ENCODE measurements around the gene GPC3.

GPC3 gene

DNA sequence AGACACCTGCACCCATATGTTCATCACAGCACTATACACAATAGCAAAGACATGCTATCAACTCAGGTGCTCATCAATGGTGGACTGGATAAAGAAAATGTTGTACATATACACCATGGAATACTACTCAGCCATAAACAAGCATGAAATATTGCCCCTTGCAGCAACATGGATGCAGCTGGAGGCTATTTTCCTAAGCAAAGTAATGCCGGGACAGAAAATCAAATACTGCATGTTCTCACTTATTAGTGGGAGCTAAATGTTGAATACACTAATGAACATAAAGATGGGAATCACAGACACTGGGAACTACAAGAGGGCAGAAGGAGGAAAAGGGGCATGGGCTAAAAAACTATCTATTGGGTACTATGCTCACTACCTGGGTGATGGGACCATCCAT lies 278.5 kb downstream of the GPC3 start:
- Histone ChIP-seq H3F3A (ENCODE audit: insufficient read depth, low read length) (no peaks in the 10 kb centered on the region), H3K4me3 (ENCODE audit: low read depth, low read length, poor library complexity, severe bottlenecking) (no peak overlapping the region), H3K4me1 (ENCODE audit: insufficient read depth, low read length, severe bottlenecking) (no peaks in the 10 kb centered on the region), H3K27ac (ENCODE audit: low read depth, low read length, poor library complexity, severe bottlenecking) (no peak overlapping the region), H3K9me3 (ENCODE audit: low read length) (no peaks in the 10 kb centered on the region), H3K9me2 (ENCODE audit: low read depth, low read length) (no peaks in the 10 kb centered on the region), H2AFZ (ENCODE audit: low read length) (no peak overlapping the region), H3K79me2 (ENCODE audit: insufficient read depth, low read length) (no peaks in the 10 kb centered on the region), H3K9ac (ENCODE audit: low read length) (no peak overlapping the region), H3K36me3 (ENCODE audit: insufficient read depth, low read length) (no peaks in the 10 kb centered on the region), H3K4me2 (ENCODE audit: low read length) (no peak overlapping the region), H3K27me3 (ENCODE audit: insufficient read depth, low read length) (no peaks in the 10 kb centered on the region), H4K20me1 (ENCODE audit: insufficient read depth, low read length) (no peaks in the 10 kb centered on the region)
- TF ChIP-seq, protein P1, sequence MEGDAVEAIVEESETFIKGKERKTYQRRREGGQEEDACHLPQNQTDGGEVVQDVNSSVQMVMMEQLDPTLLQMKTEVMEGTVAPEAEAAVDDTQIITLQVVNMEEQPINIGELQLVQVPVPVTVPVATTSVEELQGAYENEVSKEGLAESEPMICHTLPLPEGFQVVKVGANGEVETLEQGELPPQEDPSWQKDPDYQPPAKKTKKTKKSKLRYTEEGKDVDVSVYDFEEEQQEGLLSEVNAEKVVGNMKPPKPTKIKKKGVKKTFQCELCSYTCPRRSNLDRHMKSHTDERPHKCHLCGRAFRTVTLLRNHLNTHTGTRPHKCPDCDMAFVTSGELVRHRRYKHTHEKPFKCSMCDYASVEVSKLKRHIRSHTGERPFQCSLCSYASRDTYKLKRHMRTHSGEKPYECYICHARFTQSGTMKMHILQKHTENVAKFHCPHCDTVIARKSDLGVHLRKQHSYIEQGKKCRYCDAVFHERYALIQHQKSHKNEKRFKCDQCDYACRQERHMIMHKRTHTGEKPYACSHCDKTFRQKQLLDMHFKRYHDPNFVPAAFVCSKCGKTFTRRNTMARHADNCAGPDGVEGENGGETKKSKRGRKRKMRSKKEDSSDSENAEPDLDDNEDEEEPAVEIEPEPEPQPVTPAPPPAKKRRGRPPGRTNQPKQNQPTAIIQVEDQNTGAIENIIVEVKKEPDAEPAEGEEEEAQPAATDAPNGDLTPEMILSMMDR (IDR thresholded peaks at IDR 0.05; ENCODE audit: low read length): no peak
- TF ChIP-seq EZH2 (IDR thresholded peaks at IDR 0.05; ENCODE audit: borderline replicate concordance, low read length): no peak

DNA sequence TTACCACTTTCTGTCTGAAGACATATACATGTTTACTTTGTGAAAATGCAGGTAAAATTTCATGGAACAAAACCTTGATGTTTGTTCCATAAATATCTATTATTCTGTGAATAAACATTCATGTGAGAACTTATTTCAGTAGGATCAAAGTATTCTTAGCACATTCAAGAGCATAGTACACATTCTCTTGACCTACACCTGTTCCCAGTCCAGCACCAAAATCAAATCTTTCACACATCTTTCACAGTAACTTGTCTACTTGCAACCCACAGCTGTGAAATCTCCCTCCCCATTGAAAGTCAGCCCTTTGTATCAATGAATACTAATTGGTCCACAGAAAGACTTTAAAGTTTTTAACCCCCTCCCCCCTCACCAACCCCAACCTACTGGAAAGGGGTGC lies 283.2 kb downstream of the GPC3 start:
- no peaks in the 10 kb centered on the region for H3K79me2 ChIP-seq (ENCODE audit: insufficient read depth, low read length)
- no peaks in the 10 kb centered on the region for H4K20me1 ChIP-seq (ENCODE audit: insufficient read depth, low read length)
- H3K27ac ChIP-seq (ENCODE audit: low read depth, low read length, poor library complexity, severe bottlenecking): no peak overlapping the region
- H2AFZ ChIP-seq (ENCODE audit: low read length): no peak overlapping the region
- H3F3A ChIP-seq (ENCODE audit: insufficient read depth, low read length): no peaks in the 10 kb centered on the region
- no peaks in the 10 kb centered on the region for H3K36me3 ChIP-seq (ENCODE audit: insufficient read depth, low read length)
- no peaks in the 10 kb centered on the region for H3K27me3 ChIP-seq (ENCODE audit: insufficient read depth, low read length)
- H3K9me3 ChIP-seq (ENCODE audit: low read length): no peaks in the 10 kb centered on the region
- no peak overlapping the region for H3K4me3 ChIP-seq (ENCODE audit: low read depth, low read length, poor library complexity, severe bottlenecking)
- TF ChIP-seq EZH2 (IDR thresholded peaks at IDR 0.05; ENCODE audit: borderline replicate concordance, low read length): no peak
- TF ChIP-seq, protein P1 (IDR thresholded peaks at IDR 0.05; ENCODE audit: low read length): no peak
- no peak overlapping the region for H3K4me2 ChIP-seq (ENCODE audit: low read length)
- no peaks in the 10 kb centered on the region for H3K9me2 ChIP-seq (ENCODE audit: low read depth, low read length)
- no peak overlapping the region for H3K9ac ChIP-seq (ENCODE audit: low read length)
- no peaks in the 10 kb centered on the region for H3K4me1 ChIP-seq (ENCODE audit: insufficient read depth, low read length, severe bottlenecking)

DNA sequence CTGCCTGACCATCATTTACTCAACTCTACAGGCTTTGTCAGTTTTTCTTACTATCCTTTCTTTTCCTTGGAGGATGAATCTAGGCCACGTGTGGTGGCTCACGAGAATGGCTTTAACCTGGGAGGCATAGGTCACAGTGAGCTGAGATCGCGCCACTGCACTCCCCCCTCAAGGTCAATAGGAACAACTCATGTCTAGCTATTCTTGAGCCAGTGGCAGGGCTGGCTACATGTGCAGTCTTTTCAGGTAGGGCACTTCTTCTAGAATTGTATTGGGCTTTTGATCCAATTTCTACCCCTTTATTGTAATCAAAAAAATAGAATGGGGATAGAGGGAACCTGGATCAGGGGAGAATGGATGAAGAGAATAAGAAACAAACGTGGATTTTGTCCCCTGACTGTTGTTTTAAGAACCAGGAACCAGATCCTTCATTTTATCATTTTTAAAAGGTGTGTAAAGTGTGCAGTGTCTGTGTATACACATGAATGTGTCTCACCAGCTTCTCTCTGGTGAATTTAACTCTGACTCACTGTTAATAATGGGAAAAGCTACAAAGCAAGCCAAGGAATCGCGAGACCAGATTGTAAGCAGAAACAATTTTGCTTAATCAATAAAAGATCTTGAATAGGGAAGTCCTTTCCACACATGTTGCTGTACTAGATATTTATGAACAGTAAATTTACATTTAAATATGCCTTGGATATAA lies 286.2 kb downstream of the GPC3 start:
- no peaks in the 10 kb centered on the region for H3K27me3 ChIP-seq (ENCODE audit: insufficient read depth, low read length)

More for the DNA sequence above, 286.2 kb downstream of the GPC3 start:
- no peaks in the 10 kb centered on the region for H3K36me3 ChIP-seq (ENCODE audit: insufficient read depth, low read length)
- H3K9me3 ChIP-seq (ENCODE audit: low read length): no peaks in the 10 kb centered on the region
- H2AFZ ChIP-seq (ENCODE audit: low read length): no peak overlapping the region
- no peak overlapping the region for H3K9ac ChIP-seq (ENCODE audit: low read length)
- no peak overlapping the region for H3K4me2 ChIP-seq (ENCODE audit: low read length)
- no peak overlapping the region for H3K27ac ChIP-seq (ENCODE audit: low read depth, low read length, poor library complexity, severe bottlenecking)
- H3K4me1 ChIP-seq (ENCODE audit: insufficient read depth, low read length, severe bottlenecking): no peaks in the 10 kb centered on the region
- H3F3A ChIP-seq (ENCODE audit: insufficient read depth, low read length): no peaks in the 10 kb centered on the region
- H3K9me2 ChIP-seq (ENCODE audit: low read depth, low read length): no peaks in the 10 kb centered on the region
- H3K79me2 ChIP-seq (ENCODE audit: insufficient read depth, low read length): no peaks in the 10 kb centered on the region
- no peak overlapping the region for H3K4me3 ChIP-seq (ENCODE audit: low read depth, low read length, poor library complexity, severe bottlenecking)
- TF ChIP-seq, protein P1 (IDR thresholded peaks at IDR 0.05; ENCODE audit: low read length): no peak
- TF ChIP-seq EZH2 (IDR thresholded peaks at IDR 0.05; ENCODE audit: borderline replicate concordance, low read length): no peak
- no peaks in the 10 kb centered on the region for H4K20me1 ChIP-seq (ENCODE audit: insufficient read depth, low read length)
